CD4-positive, alpha-beta T cell treated with Interleukin-10 for 1 hour (primary cell): Measurements from ENCODE around the gene GPC6.

ENCODE experiments used
- DNase-seq: peaks from one replicate; pipeline ENCODE4 v3.0.0-alpha.2; 2020

The GPC6 gene

GRCh38 chr13:94408314-94409036, 1181.9 kb downstream of the GPC6 start:
- DNase-seq = no peak

GRCh38 chr13:94411747-94412146, 1185.1 kb downstream of the GPC6 start:
- DNase-seq = no peak

DNA sequence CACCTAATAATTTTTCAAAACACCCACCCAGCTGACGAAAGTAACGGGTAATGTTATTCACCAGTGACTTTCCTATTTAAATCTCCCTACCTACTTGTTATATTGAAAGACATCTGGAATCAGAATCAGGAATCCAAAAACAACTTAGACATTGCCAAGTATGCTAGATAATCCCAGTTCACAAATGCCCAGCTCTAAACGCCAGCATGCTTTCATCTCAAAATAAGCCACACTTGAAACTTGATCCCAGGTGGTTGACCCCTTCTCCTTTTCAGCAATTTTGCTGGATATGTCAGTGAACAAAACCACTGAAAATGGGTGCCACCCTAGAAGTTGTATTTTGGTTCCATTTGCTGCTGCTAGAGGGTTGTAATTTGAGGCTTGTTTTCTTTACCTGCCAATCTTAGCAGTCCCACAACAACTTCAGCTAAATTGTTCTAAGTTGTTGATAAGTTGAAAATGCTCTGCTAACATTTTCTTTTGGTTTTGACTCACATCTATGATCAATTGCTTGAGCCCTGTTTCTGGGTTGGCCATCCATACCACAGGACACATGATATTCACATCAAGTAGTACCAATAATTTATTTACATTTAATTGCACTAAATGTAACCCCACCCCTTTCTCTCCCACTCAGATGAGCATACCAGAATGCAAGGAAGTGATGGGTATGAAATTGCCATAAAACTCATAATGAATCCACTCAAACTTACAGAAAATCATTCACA, 1186.4 kb downstream of the GPC6 start:
- DNase-seq = no peak

GRCh38 chr13:94413598-94413944, 1187.0 kb downstream of the GPC6 start:
- no peak for DNase-seq

DNA sequence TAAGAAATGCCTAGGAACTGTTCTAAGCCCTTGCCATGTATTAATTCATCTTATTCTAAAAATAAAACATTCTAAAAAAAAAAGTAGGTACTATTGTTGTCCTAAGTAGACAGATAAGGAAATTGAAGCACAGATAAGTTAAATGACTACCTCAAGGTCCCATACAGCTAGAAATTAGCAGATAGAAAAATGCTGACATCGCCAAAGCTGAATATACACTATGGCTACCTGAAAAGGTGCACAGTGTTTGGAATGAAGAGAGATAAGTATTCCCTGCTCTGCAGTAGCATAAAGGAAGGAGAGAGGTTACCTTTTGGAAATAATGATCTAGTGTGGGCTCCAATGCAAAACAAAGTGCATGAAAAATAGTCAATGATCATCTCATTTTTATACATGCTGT, 1187.5 kb downstream of the GPC6 start:
- DNase-seq = no peak

DNA sequence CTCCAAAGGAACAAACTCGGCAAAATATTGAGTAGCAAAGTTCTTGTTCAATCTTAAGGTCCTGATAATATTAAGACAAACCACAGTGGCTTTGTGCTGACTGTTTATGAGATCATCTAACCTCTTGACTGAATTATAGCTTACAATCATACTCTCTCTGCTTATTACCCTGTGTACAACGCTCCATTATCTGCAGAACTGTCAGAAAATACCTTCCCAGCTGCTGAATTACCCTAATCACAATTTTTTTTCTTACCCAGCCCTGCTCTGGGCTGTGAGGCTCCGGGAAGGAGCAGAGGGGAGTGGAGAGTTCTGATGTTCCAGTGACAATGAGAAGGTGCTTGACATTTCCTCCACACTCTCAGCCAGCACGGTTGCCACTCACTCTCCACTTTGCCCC, 1188.1 kb downstream of the GPC6 start:
- DNase-seq = no peak

DNA sequence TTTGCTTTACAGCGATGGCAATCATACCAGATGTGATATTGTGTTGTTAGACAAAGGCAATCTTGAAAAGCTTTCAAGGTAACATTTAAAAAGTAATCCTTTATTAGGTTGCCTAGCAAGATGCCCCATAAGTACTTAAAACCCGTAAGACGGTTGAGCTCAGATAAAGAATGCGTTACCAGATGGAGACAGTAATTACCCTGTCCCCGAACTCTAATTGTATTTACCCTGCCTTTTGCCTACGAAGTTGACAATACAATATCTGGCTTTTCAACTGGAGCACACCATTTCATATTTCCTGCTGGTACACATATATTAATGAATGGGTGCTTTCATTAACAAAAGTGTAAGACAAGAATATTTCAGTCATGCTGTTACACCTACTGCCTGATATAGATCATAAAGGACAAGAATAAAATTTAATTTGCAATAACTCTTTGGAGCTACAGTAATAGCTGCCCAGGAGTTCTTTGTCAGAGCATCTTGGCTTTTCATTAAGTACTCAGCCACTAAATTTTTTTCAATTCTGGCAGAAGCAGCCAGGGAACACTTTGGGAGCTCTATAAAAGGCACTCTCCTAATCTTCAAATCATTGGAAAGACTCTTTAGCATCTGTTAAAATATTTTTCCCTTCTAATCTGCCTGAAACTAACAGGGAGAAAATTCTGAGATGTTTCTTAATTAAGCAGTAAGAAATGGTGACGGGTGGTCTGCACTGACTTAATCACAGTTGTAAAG, 1189.1 kb downstream of the GPC6 start:
- DNase-seq = no peak

GRCh38 chr13:94416454-94417080, 1190.0 kb downstream of the GPC6 start:
- no peak for DNase-seq

- no peak for DNase-seq
Observed at GRCh38 chr13:94417294-94417693, 1190.7 kb downstream of the GPC6 start.

GRCh38 chr13:94419304-94419924, 1192.8 kb downstream of the GPC6 start:
- no peak for DNase-seq

DNA sequence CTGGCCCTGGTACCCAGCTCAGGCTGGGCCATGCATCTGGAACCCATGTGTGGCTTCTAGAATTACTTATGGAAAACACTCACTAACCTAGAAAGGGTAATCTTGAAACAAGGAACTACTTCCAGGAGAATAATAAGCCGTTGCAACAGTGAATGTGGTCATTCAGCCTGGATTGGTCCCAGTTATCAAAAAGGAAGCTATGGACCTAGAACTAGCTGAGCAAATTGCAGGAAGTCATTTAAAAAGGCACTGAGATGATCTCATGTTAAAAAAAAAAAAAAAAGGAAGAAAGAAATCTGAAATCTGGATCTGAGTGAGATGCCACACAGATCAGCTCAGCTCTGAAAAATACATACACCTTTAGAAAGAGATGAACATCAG, 1193.3 kb downstream of the GPC6 start:
- DNase-seq = no peak

- no peak for DNase-seq
Observed at GRCh38 chr13:94427313-94427953, 1200.8 kb downstream of the GPC6 start.

DNA sequence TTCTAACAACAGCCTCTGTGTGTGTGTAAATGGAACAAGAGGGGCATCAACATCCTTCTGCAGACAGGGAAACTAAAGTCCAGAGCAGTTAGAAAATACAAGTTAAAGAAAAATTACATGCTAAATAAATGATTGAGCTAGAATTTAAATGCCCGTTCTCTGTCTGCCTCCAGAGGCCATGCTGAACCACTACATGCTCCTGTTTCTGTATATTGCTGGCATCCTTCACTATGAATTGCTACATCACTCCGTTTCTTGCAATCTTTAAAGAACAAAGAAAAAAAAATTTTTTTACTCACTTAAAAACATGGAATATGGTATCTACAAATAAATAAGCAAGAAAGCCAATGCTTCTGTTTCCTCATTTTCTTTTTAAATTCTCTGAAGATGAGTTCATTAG, 1205.0 kb downstream of the GPC6 start:
- no peak for DNase-seq

- no peak for DNase-seq
Observed at GRCh38 chr13:94431987-94432386, 1205.4 kb downstream of the GPC6 start.

- no peak for DNase-seq
Observed at GRCh38 chr13:94433055-94433961, 1206.7 kb downstream of the GPC6 start.

GRCh38 chr13:94435604-94436226, 1209.1 kb downstream of the GPC6 start:
- peak; percentile 61 for DNase-seq

- DNase-seq = no peak
Observed at GRCh38 chr13:94444826-94445225, 1218.2 kb downstream of the GPC6 start.

DNA sequence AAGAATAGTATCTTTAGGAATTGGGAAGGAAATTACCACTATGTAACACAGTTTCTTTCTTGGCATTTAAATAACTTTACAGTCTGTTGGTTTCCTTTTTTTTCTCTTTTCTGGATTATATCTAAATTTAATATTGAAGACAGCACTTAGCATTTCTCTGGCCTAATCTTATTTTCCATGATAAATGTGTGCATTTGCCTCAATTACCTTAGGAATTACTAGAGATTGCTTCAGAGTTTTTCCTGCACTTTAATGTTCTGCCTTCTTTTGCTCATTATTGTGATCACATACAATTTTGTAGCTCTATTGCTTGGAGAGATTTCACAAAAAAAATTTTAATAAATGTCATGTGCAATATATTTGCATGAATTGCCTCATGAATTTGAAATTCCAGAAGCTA, 1227.7 kb downstream of the GPC6 start:
- no peak for DNase-seq

- DNase-seq = no peak
Observed at GRCh38 chr13:94454906-94455305, 1228.3 kb downstream of the GPC6 start.

DNA sequence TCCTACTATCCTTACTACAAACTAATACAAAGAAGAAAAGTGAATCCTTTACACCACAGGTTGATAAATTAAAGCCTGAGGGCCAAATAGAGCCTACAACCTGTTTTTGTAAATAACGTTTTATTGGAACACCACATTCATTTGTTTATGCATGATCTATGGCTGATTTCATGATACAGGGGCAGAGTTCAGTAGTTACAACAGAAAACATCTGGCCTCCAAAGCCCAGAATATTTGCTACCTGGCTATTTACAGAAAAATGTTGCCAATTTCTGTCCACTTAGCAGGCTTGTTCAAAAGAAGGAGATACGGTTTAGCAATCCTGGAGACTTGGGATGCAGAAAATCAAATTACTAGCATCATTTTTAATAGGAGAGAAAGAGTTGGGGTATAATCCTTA, 1228.8 kb downstream of the GPC6 start:
- no peak for DNase-seq
